Transverse colon (tissue), 4 donors: ENCODE results near the gene CYP4A22. TPM values are rescaled to one million over a fixed set of nuclear protein-coding genes. Genes with fewer than 3 reads are reported as not detected.
"Not testable (repeated sequence)": the region's sequence is repeated elsewhere in the genome, so short reads cannot be mapped to it uniquely, and the experiment has no call there.

Source experiments
- DNase-seq: peaks from one replicate; pipeline ENCODE4 v3.0.0-alpha.2; 2019
- H3K27ac ChIP-seq, 4 donors: fragments of 200-600 bp; sonication (generic); 2 replicates each; pipeline ENCODE4 v1.5.1; 2016 to 2018; ENCODE audit warnings: inconsistent platforms in 4 of 4
- H3K27me3 ChIP-seq: fragments of 200-600 bp; sonication (generic); 2 replicates; pipeline ENCODE4 v1.5.1; 2017; ENCODE audit warnings: inconsistent platforms
- H3K36me3 ChIP-seq, 4 donors: fragments of 200-600 bp; sonication (generic); 2 replicates each; pipeline ENCODE4 v1.5.1; 2017 to 2019; ENCODE audit warnings: inconsistent platforms in 4 of 4
- H3K4me1 ChIP-seq, 4 donors: fragments of 200-600 bp; sonication (generic); 2 replicates each; pipeline ENCODE4 v1.5.1; 2017 to 2020; ENCODE audit warnings: inconsistent platforms in 4 of 4
- H3K4me3 ChIP-seq, 4 donors: fragments of 200-600 bp; sonication (generic); 1 replicate in 1 of 4; 2 replicates in 3 of 4; pipeline versions ENCODE4 v1.5.1 to v1.6.1; 2017 to 2019; ENCODE audit warnings: inconsistent platforms in 4 of 4
- H3K9me3 ChIP-seq, 2 donors: fragments of 200-600 bp; sonication (generic); 2 replicates each; pipeline ENCODE4 v1.5.1; 2017 to 2019; ENCODE audit warnings: inconsistent platforms in 2 of 2
- EP300 ChIP-seq: sonication (generic); formaldehyde crosslinking; IDR thresholded peaks from one replicate; pipeline ENCODE4 v1.6.1; 2017; ENCODE audit warnings: antibody characterized with exemption, low read depth
- POLR2A ChIP-seq: fragments of 450-650 bp; IDR thresholded peaks from one replicate; pipeline ENCODE4 v1.6.1; 2016; ENCODE audit warnings: antibody characterized with exemption, mild to moderate bottlenecking, moderate library complexity
- POLR2AphosphoS5 ChIP-seq, 3 donors: sonication (generic); formaldehyde crosslinking; IDR thresholded peaks; one replicate each; pipeline ENCODE4 v1.6.1; 2016; ENCODE audit warnings: antibody characterized with exemption in 3 of 3
- WGBS, 2 donors: methylation state at CpG; one replicate each; pipeline ENCODE4 v1.1.5; 2018; ENCODE audit warnings: low coverage in 1 of 2; 5-methylcytosine and 5-hydroxymethylcytosine counted together
- in situ Hi-C, 4 donors: fragments of 200-750 bp; cut with MboI; loops; one replicate each; pipeline versions ENCODE4 v1.15.0 to v1.15.1; 2017; ENCODE audit warnings: low sequenced_read_pairs in 3 of 4, low pct_ligation_motif_present in 1 of 4, low pct_unique_long_range_greater_than_20kb in 1 of 4
- intact Hi-C: fragments of 100-400 bp; cut with DNase I; formaldehyde crosslinking; loops from one replicate; pipeline ENCODE4 v1.15.1; 2023; ENCODE audit warnings: low total_unique reads
- total RNA-seq, 4 donors: library from RNA; depleted of rRNA; stranded (reverse); fragments of >200 nt; gene quantifications; one replicate each; pipeline ENCODE4 v1.1.0, GENCODE V29; 2016
- TF ChIP-seq, protein P1 (sequence below), 5 experiments: fragments of 200-600 bp in 3 of 5; fragments of 450-650 bp in 2 of 5; sonication (generic) in 3 of 5; IDR thresholded peaks; 1 replicate in 2 of 5; 2 replicates in 3 of 5; pipeline ENCODE4 v1.5.1; 2016 to 2017; ENCODE audit warnings: antibody characterized with exemption in 5 of 5, inconsistent platforms in 3 of 5, mild to moderate bottlenecking in 2 of 5, moderate library complexity in 1 of 5

Gene CYP4A22
- total RNA-seq, 4 donors from 2014 or later, result not detected

DNA sequence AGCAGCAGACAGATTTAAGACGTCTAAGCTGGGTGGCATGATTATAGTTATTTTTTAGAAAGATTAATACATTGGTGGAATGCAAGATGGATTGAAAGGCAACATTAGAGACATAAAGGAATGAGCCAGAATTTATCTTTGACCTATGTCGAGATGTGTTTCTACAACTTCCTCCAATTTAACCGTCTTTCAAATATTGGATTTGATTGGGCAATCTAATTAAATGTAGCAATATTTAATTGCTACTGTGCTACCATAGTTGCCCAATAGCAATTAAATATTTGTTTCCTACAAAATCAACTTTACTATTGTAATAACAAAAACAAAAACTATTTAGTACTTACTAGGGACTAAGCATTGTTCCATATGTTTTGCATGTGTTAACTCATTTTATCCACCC lies 30.4 kb upstream of the CYP4A22 start:
- Histone ChIP-seq H3K4me3 (no peak overlapping the region), H3K36me3 (no peaks in the 10 kb centered on the region), H3K27ac (no peak overlapping the region), H3K4me1 (no peaks in the 10 kb centered on the region), H3K9me3 (peaks cover 0 to 9% of the 10 kb centered on the region in 2 donors), H3K27me3 (no peaks in the 10 kb centered on the region)
- DNase-seq, result no peak
- 85 to 87% methylated on average over 3 of the region's 3 CpGs for WGBS, 2 donors
- in situ Hi-C loops (no loop called here), intact Hi-C loops (no loop called here)
- no peak for TF ChIP-seq POLR2AphosphoS5 (IDR thresholded peaks at IDR 0.05)
- TF ChIP-seq EP300, result no peak
- no peak for TF ChIP-seq POLR2A
- TF ChIP-seq, protein P1, sequence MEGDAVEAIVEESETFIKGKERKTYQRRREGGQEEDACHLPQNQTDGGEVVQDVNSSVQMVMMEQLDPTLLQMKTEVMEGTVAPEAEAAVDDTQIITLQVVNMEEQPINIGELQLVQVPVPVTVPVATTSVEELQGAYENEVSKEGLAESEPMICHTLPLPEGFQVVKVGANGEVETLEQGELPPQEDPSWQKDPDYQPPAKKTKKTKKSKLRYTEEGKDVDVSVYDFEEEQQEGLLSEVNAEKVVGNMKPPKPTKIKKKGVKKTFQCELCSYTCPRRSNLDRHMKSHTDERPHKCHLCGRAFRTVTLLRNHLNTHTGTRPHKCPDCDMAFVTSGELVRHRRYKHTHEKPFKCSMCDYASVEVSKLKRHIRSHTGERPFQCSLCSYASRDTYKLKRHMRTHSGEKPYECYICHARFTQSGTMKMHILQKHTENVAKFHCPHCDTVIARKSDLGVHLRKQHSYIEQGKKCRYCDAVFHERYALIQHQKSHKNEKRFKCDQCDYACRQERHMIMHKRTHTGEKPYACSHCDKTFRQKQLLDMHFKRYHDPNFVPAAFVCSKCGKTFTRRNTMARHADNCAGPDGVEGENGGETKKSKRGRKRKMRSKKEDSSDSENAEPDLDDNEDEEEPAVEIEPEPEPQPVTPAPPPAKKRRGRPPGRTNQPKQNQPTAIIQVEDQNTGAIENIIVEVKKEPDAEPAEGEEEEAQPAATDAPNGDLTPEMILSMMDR (IDR thresholded peaks at IDR 0.05), result no peak

DNA sequence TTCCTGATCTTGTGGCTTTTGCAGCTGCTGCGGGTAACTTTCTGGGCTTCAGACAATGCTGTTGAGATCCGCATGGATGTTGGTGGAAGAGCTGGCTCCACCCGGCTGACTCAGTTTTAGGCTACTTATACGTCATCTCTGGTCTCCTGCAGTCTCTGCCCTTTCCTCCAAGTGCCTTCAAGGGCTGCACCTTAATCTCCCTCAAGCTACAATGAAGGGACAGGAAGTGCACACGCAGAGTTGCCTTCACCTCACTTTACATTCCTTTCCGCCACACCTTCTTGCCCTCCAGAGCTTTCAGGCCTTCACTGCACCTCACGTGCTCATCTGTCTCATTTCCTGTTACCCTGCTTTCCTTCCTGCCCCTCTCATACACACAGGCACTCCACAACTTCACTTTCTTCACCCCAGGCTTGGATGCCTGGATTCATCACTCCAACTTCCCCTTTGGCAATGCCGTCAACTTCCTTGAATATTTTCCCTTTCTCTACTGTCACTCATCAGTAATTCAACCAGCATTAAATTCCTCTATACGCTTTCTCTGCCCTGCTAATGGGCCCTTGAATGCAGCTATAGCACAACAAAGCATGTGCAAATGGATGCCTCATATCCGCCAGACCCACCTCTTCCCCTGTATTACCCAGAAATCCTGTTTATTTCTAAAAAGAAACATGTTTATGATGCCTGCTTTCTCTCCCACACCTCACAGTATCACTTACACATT lies 29.2 kb upstream of the CYP4A22 start:
- H3K27ac ChIP-seq, H3K27me3 ChIP-seq, intact Hi-C loops, H3K4me1 ChIP-seq, H3K9me3 ChIP-seq, DNase-seq, H3K36me3 ChIP-seq, in situ Hi-C loops, H3K4me3 ChIP-seq: not testable (repeated sequence)
- 67 to 68% methylated on average over 7 to 8 of the region's 10 CpGs for WGBS, 2 donors

DNA sequence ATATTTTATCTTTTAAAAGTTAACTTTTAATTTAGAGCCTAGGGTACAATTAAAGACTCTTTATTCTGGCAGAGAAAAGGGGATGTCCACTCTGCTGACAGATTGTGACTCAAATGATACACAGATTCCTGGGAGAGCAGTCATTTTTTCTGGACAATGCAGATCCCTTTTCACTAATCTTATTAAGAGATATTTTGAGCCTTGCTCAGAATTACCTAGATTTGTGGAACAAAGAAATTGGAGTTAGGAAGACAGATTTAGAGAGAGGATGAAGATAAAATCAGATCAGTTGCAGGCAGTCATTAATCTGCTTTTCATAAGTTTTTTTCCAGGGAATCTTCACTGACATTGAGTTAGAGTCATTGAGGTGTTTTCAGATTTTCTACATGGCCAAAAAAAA lies 27.8 kb upstream of the CYP4A22 start:
- H3K36me3 ChIP-seq, H3K27me3 ChIP-seq, H3K9me3 ChIP-seq, H3K27ac ChIP-seq, H3K4me3 ChIP-seq, H3K4me1 ChIP-seq, intact Hi-C loops, DNase-seq, in situ Hi-C loops: not testable (repeated sequence)

DNA sequence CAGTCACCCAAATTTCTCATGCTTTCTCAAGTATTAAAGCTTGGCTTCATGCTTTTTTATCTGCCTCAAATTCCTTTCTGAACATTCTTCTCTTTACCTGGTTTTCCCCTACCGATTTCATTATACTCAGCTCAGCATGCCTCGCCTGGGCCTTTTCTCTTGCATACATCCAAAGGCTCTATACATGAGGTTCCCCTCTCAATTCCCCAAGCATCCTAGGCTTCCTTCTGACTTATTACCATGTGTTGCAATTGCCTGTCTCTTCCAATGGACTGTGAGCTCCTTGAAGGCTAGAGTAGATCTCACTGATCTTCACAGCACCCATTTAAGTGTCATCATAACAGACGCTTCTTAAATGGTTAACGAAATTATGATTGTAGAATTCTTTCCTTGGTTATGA lies 24.1 kb upstream of the CYP4A22 start:
- Histone ChIP-seq H3K4me1 (no peaks in the 10 kb centered on the region), H3K27me3 (no peaks in the 10 kb centered on the region), H3K4me3 (no peak overlapping the region), H3K9me3 (no peaks in the 10 kb centered on the region), H3K36me3 (no peaks in the 10 kb centered on the region), H3K27ac (no peak overlapping the region)
- 83 to 88% methylated on average over 4 of the region's 4 CpGs for WGBS, 2 donors
- intact Hi-C loops, result no loop called here
- in situ Hi-C loops, result no loop called here
- TF ChIP-seq, protein P1 (IDR thresholded peaks at IDR 0.05), result no peak
- TF ChIP-seq POLR2AphosphoS5 (IDR thresholded peaks at IDR 0.05) (no peak), POLR2A (no peak), EP300 (no peak)
- no peak for DNase-seq

DNA sequence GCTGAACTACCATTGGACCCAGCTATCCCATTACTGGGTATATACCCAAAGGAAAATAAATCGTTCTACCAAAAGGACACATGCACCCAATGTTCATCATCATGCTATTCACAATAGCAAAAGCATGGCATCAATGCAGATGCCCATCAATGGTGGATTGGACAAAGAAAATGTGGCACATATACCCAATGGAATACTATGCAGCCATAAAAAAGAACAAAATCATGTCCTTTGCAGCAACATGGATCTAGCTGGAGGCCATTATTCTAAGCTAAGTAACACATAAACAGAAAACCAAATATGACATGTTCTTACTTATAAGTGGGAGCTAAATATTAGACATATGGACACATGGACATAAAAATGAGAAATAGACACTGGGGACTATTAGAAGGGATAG lies 16.2 kb upstream of the CYP4A22 start:
- 40 to 88% methylated on average over 1 of the region's 1 CpG for WGBS, 2 donors
- H3K36me3 ChIP-seq, in situ Hi-C loops, H3K9me3 ChIP-seq, intact Hi-C loops, H3K27ac ChIP-seq, H3K4me1 ChIP-seq, DNase-seq, H3K27me3 ChIP-seq, H3K4me3 ChIP-seq: not testable (repeated sequence)

DNA sequence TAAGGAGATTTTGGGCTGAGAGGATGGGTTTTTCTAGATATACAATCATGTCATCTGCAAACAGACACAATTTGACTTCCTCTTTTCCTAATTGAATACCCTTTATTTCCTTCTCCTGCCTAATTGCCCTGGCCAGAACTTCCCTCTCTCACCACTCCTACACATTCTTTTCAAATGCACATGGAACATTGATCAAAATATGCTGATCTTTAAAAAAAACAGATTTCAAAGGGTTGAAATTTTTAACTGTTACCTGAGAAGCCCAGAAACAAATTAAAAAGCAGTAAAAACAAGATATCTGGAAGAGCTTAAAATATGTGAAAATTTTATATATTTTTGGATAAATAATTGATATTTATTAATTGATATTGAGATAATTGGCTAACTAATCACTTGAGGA lies 12.4 kb upstream of the CYP4A22 start:
- in situ Hi-C loops, intact Hi-C loops: not testable (repeated sequence)

DNA sequence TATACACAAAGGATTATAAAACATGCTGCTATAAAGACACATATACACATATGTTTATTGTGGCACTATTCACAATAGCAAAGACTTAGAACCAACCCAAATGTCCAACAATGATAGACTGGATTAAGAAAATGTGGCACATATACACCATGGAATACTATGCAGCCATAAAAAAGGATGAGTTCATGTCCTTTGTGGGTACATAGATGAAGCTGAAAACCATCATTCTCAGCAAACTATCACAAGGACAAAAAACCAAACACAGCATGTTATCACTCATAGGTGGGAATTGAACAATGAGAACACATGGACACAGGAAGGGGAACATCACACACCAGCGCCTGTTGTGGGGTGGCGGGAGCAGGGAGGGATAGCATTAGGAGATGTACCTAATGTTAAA lies 10.2 kb upstream of the CYP4A22 start:
- DNase-seq, H3K4me3 ChIP-seq, in situ Hi-C loops, H3K27ac ChIP-seq, H3K9me3 ChIP-seq, H3K36me3 ChIP-seq, intact Hi-C loops, H3K4me1 ChIP-seq, H3K27me3 ChIP-seq: not testable (repeated sequence)
- 98% methylated on average over 2 of the region's 2 CpGs; no CpG with 5 or more reads in 1 of the 2 donors for WGBS, 2 donors

More for the DNA sequence above, 12.4 kb upstream of the CYP4A22 start:
- not testable (repeated sequence) for H3K9me3 ChIP-seq, H3K27ac ChIP-seq, DNase-seq, H3K36me3 ChIP-seq, H3K27me3 ChIP-seq, H3K4me3 ChIP-seq, H3K4me1 ChIP-seq
